Measurements from ENCODE around the gene RBL2. TPM values are rescaled to one million over a fixed set of nuclear protein-coding genes. Genes with fewer than 3 reads are reported as not detected.
"Not testable (repeated sequence)": the region's sequence is repeated elsewhere in the genome, so short reads cannot be mapped to it uniquely, and the experiment has no call there.

The RBL2 gene
- total and polyA plus RNA-seq, 4 donors, result 30.8 to 165 (median 46.9) TPM

DNA sequence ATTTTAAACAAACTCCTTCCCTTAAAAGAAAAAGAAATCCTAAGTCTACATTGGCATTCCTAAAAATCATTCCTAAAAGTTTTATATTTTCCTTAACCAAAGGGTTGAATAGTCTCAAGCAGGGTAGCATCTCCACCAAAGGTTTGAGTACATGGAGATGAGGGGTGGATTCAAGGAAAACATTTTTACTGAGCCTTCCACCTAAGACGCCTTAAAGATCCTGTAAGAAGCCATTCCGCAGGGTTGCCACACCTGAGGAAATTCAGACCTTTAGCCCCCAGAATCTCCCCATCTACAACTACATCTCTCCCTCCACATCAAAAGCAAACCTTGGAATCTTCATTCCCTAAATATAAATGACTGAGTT, 76.4 kb downstream of the RBL2 start:
- Histone ChIP-seq H3K4me3 (no peak overlapping the region), H3K4me1 (ENCODE audit: control insufficient read depth in 5 of 5, insufficient read depth in 5 of 5, low read length in 5 of 5) (peaks cover 0 to 12% (median 5%) of the 10 kb centered on the region in 5 donors), H3K9ac (ENCODE audit: insufficient read depth in 1 of 2, low read length in 2 of 2) (no peak overlapping the region), H3K9me3 (ENCODE audit: control insufficient read depth in 4 of 4, insufficient read depth in 3 of 4, low read length in 3 of 4) (no peaks in the 10 kb centered on the region), H3K27ac (ENCODE audit: low read depth in 1 of 2, low read length in 1 of 2) (peak overlapping the region; percentile 26 to 48), H3K36me3 (ENCODE audit: control insufficient read depth in 4 of 4, insufficient read depth in 4 of 4, low read length in 4 of 4) (no peaks in the 10 kb centered on the region), H3K27me3 (ENCODE audit: control insufficient read depth in 3 of 3, insufficient read depth in 3 of 3, low read length in 2 of 3) (no peaks in the 10 kb centered on the region)
- 44 to 56% methylated on average over 2 of the region's 2 CpGs for WGBS, 2 donors
- no peak for DNase-seq
- TF ChIP-seq, protein P1, sequence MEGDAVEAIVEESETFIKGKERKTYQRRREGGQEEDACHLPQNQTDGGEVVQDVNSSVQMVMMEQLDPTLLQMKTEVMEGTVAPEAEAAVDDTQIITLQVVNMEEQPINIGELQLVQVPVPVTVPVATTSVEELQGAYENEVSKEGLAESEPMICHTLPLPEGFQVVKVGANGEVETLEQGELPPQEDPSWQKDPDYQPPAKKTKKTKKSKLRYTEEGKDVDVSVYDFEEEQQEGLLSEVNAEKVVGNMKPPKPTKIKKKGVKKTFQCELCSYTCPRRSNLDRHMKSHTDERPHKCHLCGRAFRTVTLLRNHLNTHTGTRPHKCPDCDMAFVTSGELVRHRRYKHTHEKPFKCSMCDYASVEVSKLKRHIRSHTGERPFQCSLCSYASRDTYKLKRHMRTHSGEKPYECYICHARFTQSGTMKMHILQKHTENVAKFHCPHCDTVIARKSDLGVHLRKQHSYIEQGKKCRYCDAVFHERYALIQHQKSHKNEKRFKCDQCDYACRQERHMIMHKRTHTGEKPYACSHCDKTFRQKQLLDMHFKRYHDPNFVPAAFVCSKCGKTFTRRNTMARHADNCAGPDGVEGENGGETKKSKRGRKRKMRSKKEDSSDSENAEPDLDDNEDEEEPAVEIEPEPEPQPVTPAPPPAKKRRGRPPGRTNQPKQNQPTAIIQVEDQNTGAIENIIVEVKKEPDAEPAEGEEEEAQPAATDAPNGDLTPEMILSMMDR (IDR thresholded peaks at IDR 0.05; ENCODE audit: control extremely low read depth, extremely low read depth), result no peak
- ATAC-seq (ENCODE audit: insufficient read depth, low FRiP score), result no peak

DNA sequence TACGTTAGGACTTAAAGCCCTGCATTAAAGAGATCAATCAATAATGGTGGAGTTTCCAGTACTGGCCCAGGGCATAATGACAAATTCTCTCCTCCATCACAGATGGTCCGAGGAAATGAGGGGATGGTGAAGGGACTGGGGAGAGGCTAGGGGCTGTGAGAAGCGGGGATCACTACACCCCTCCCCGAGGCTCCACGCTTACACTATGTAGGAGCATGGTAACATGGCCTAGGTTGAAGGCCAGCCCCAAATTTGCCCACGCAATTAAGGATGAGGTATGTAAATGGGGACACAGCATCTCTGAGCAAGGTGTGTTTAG, 76.8 kb downstream of the RBL2 start:
- Histone ChIP-seq H3K36me3 (ENCODE audit: control insufficient read depth in 4 of 4, insufficient read depth in 4 of 4, low read length in 4 of 4) (no peaks in the 10 kb centered on the region), H3K9me3 (ENCODE audit: control insufficient read depth in 4 of 4, insufficient read depth in 3 of 4, low read length in 3 of 4) (no peaks in the 10 kb centered on the region), H3K4me3 (no peak overlapping the region), H3K9ac (ENCODE audit: insufficient read depth in 1 of 2, low read length in 2 of 2) (no peak overlapping the region), H3K27me3 (ENCODE audit: control insufficient read depth in 3 of 3, insufficient read depth in 3 of 3, low read length in 2 of 3) (no peaks in the 10 kb centered on the region), H3K27ac (ENCODE audit: low read depth in 1 of 2, low read length in 1 of 2) (peak overlapping the region in 1 of 2 donors; percentile 12), H3K4me1 (ENCODE audit: control insufficient read depth in 5 of 5, insufficient read depth in 5 of 5, low read length in 5 of 5) (peaks cover 0 to 13% (median 5%) of the 10 kb centered on the region in 5 donors)
- DNase-seq (no peak), ATAC-seq (ENCODE audit: insufficient read depth, low FRiP score) (no peak)
- TF ChIP-seq, protein P1 (IDR thresholded peaks at IDR 0.05; ENCODE audit: control extremely low read depth, extremely low read depth), result no peak
- WGBS, 2 donors, result 87 to 93% methylated on average over 6 of the region's 6 CpGs

DNA sequence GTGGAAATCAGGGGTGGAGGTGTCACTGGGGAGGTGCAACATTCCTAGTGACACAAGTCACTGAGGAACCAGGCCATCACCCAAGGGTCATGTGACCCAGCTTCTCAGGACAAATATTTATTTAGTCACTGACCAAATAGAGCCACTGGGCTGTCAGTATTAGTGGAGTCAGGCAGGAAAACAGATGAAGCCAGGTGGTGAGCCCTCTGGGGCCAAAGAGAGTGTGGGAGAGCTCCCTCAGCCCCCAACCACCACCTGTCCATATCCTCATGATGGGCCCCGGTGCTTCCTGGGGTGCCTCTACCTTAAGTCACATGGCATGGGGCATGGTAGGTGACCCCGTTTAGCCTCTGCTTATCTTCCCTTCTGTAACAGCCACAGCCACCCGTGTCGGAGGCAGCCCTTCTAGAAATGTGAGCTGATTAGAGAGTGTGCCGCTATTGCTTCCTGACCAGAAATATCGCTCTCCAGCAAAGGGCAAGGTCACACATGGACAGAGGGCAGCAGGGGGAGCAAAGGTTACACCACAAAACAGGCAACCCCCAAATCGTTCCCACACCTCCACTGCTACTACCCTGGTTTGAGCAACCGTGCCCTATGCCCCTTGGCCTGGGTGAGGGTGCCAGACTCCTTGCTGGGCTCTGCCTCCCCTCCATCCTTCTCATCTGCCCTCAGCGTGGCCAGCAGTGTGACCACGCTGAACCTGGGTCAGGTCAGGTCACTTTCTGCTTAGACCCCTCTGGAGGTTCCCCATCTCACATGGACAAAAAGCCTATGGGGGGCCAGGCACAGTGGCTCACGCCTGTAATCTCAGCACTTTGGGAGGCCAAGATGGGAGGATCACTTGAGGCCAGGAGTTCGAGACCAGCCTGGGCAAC, 77.4 kb downstream of the RBL2 start:
- no peaks in the 10 kb centered on the region for H3K27me3 ChIP-seq (ENCODE audit: control insufficient read depth in 3 of 3, insufficient read depth in 3 of 3, low read length in 2 of 3)
- no peak overlapping the region for H3K4me3 ChIP-seq
- H3K4me1 ChIP-seq (ENCODE audit: control insufficient read depth in 5 of 5, insufficient read depth in 5 of 5, low read length in 5 of 5), result peaks cover 0 to 14% (median 5%) of the 10 kb centered on the region in 5 donors
- no peak overlapping the region for H3K9ac ChIP-seq (ENCODE audit: insufficient read depth in 1 of 2, low read length in 2 of 2)
- 70 to 82% methylated on average over 12 of the region's 12 CpGs for WGBS, 2 donors
- no peaks in the 10 kb centered on the region for H3K9me3 ChIP-seq (ENCODE audit: control insufficient read depth in 4 of 4, insufficient read depth in 3 of 4, low read length in 3 of 4)
- H3K36me3 ChIP-seq (ENCODE audit: control insufficient read depth in 4 of 4, insufficient read depth in 4 of 4, low read length in 4 of 4), result no peaks in the 10 kb centered on the region
- DNase-seq (no peak), ATAC-seq (ENCODE audit: insufficient read depth, low FRiP score) (peak; percentile 61)
- TF ChIP-seq, protein P1 (IDR thresholded peaks at IDR 0.05; ENCODE audit: control extremely low read depth, extremely low read depth), result no peak
- peak overlapping the region in 1 of 2 donors; percentile 72 for H3K27ac ChIP-seq (ENCODE audit: low read depth in 1 of 2, low read length in 1 of 2)

DNA sequence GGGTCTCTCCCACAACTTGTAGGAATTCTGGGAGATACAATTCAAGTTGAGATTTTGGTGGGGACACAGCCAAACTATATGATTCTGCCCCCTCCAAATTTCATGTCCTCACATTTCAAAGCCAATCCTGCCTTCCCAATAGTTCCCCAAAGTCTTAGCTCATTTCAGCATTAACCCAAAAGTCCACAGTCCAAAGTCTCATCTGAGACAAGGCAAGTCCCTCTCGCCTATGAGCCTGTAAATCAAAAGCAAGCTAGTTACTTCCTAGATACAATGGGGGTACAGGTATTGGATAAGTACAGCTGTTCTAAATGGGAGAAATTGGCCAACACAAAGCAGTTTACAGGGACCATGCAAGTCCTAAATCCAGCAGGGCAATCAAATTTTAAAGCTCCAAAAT, 78.5 kb downstream of the RBL2 start:
- H3K36me3 ChIP-seq (ENCODE audit: control insufficient read depth in 4 of 4, insufficient read depth in 4 of 4, low read length in 4 of 4); H3K27ac ChIP-seq (ENCODE audit: low read depth in 1 of 2, low read length in 1 of 2); H3K27me3 ChIP-seq (ENCODE audit: control insufficient read depth in 3 of 3, insufficient read depth in 3 of 3, low read length in 2 of 3); ATAC-seq (ENCODE audit: insufficient read depth, low FRiP score); H3K9me3 ChIP-seq (ENCODE audit: control insufficient read depth in 4 of 4, insufficient read depth in 3 of 4, low read length in 3 of 4); H3K9ac ChIP-seq (ENCODE audit: insufficient read depth in 1 of 2, low read length in 2 of 2); DNase-seq; H3K4me3 ChIP-seq: not testable (repeated sequence)
- 96 to 100% methylated on average over 1 of the region's 1 CpG for WGBS, 2 donors
- peaks cover 0 to 23% (median 5%) of the 10 kb centered on the region in 5 donors for H3K4me1 ChIP-seq (ENCODE audit: control insufficient read depth in 5 of 5, insufficient read depth in 5 of 5, low read length in 5 of 5)
